Activated T-helper 2 cell treated with anti-CD3 and anti-CD28 coated beads, Interferon-gamma antibody, Interleukin-2, Interleukin-4, amounts not matched to agents 10 μg/mL and 5 μg/mL and 100 μg/mL, durations not matched to agents 14 hours and 24 hours and 36 hours (primary cell): ENCODE measurements around the gene GRK2. TPM values are rescaled to one million over a fixed set of nuclear protein-coding genes. Genes with fewer than 3 reads are reported as not detected.

Experiments
- DNase-seq: peaks from one replicate; pipeline ENCODE4 v3.0.0; 2021; ENCODE audit warnings: low spot score
- H3K27ac Mint-ChIP-seq: one replicate; pipeline ENCODE4 v1.8.0; 2021; ENCODE audit warnings: mixed read lengths
- H3K27me3 Mint-ChIP-seq: one replicate; pipeline ENCODE4 v1.8.0; 2021; ENCODE audit warnings: low read depth, mixed read lengths
- H3K36me3 Mint-ChIP-seq: one replicate; pipeline ENCODE4 v1.8.0; 2021; ENCODE audit warnings: low read depth, mixed read lengths
- H3K4me1 Mint-ChIP-seq: one replicate; pipeline ENCODE4 v1.8.0; 2021; ENCODE audit warnings: low read depth, mixed read lengths
- H3K4me3 Mint-ChIP-seq: one replicate; pipeline ENCODE4 v1.8.0; 2021; ENCODE audit warnings: low read depth, mild to moderate bottlenecking, moderate library complexity, mixed read lengths
- H3K9me3 Mint-ChIP-seq: one replicate; pipeline ENCODE4 v1.8.0; 2021; ENCODE audit warnings: mixed read lengths
- intact Hi-C: fragments of 100-400 bp; cut with micrococcal nuclease; formaldehyde crosslinking; loops from one replicate; pipeline ENCODE4 v1.15.1; 2023
- total RNA-seq: library from RNA; stranded (reverse); gene quantifications from 2 replicates; pipeline ENCODE4 v1.2.3, GENCODE V29; 2022

The GRK2 gene
- total RNA-seq, 1 donor from 2014 or later: 282 TPM

DNA sequence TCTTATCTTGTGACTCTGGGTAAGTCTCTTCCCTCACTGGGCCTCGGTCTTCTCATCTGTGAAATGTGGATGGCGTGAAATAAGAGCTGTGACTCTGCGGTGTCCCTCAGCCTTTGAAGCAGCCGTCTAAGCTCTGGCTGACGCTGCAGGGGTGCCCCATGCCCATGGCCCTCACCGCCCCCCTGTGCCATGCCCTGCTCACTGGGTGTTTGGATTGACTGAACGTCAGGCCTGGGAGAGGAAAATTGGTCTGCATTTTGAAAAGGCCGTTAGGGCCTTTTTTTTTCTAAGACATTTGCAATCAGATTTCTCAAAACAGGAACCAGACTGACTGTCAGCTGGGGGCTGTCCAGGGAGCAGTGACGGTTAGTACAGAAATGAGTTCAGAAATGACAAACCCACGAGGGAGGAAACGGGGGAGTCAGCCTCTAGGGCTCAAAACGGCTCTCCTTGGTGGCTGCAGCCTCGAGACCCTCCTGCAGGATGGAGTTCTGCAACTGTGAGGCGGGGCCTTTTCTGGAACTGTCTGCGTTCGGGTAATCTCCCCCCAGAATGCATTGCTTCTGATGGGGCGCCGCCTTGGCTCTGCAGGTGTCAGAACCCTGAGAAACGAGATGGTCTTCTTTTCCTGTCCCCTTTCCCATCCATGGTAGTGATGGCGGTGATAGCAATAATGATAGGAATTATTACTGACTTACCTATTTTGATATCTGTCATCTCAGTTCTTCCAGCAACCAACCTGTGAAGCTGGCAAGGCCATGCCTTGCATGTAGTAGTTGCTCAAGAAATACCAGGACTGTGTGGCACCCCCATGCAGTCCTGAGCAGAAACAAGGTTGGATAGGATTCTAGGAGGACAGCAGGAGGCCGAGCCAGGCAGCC lies 2.0 kb downstream of the GRK2 start:
- H3K9me3 Mint-ChIP-seq: no peaks in the 10 kb centered on the region
- intact Hi-C loops: loop anchor here (1.0 to 5.0 kb wide), 4 partner anchors 9 to 114 kb away; no protein-coding TSS in a partner anchor
- peak; percentile 69 for DNase-seq
- H3K4me3 Mint-ChIP-seq: peak overlapping the region; percentile 94
- H3K36me3 Mint-ChIP-seq: peaks cover 62% of the 10 kb centered on the region
- H3K4me1 Mint-ChIP-seq: peaks cover 69% of the 10 kb centered on the region
- no peaks in the 10 kb centered on the region for H3K27me3 Mint-ChIP-seq
- peak overlapping the region; percentile 98 for H3K27ac Mint-ChIP-seq

DNA sequence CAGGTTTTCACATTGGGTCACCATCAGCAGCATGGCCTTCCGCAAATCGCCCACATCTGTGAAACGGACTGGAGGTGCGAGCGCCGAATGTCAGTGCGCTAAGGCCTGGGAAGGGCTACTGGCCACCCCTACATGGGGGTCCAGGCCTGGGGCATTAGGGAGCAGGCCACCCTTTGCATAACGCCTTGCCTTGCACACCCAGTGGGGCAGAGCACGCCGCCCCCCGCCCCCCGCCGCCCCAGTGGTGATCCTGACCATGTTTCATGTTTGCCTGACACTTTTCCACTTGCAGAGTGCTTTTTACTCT lies 2.6 kb downstream of the GRK2 start:
- Mint-ChIP-seq H3K9me3 (no peaks in the 10 kb centered on the region), H3K36me3 (peaks cover 63% of the 10 kb centered on the region), H3K27ac (peak overlapping the region; percentile 98), H3K27me3 (no peaks in the 10 kb centered on the region), H3K4me3 (peak overlapping the region; percentile 94), H3K4me1 (peaks cover 68% of the 10 kb centered on the region)
- DNase-seq: no peak
- intact Hi-C loops: loop anchor here (1.0 to 5.0 kb wide), 4 partner anchors 8 to 113 kb away; no protein-coding TSS in a partner anchor

DNA sequence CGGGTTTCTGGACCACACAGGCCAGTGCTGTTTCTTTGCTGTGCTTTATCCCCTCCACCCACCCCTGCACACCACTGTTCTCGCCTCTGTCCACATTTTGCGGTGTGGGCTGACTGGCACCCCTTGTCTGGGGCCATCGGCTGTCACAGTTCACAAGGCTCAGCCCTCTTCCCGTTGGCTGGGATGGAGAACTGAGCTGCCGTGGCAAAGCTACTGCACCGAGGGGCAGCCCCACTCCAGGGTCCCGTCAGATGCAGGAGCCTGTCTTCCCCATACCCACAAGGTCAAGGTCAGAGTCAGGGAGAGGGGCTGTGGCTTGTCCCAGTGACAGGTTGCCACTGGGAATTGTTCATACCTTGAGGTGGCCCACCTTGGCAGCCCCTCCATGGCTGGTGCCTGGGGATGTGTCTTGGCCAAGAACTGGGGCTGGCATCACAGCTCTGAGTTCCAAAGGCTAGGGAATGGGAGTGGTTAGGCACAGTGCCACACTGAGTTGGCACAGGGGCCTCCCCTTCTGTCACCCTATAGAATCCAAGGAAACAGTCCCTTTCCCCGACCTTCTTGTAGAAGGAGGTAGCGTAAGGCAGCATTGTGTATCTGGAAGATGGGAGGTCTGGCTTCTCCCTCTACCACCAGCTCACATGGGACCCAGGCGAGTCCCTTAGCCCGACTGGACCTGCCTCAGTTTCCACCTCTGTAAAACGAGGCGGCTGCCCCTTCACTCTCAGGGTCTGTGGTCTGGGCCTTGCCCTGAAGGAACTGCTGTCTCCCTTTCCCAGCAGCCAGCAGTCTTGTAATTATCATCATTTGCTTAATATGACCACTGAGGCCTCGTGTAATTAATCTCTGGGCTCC lies 3.4 kb downstream of the GRK2 start:
- Mint-ChIP-seq H3K4me1 (peaks cover 63% of the 10 kb centered on the region), H3K9me3 (no peaks in the 10 kb centered on the region), H3K36me3 (peaks cover 67% of the 10 kb centered on the region), H3K4me3 (peak overlapping the region; percentile 94), H3K27me3 (no peaks in the 10 kb centered on the region), H3K27ac (peak overlapping the region; percentile 97)
- DNase-seq: no peak
- intact Hi-C loops: loop anchor here (5.0 kb wide), 3 partner anchors 113 to 238 kb away; partner anchors contain the start of genes CDK2AP2, PITPNM1, PPP1CA and TBC1D10C

DNA sequence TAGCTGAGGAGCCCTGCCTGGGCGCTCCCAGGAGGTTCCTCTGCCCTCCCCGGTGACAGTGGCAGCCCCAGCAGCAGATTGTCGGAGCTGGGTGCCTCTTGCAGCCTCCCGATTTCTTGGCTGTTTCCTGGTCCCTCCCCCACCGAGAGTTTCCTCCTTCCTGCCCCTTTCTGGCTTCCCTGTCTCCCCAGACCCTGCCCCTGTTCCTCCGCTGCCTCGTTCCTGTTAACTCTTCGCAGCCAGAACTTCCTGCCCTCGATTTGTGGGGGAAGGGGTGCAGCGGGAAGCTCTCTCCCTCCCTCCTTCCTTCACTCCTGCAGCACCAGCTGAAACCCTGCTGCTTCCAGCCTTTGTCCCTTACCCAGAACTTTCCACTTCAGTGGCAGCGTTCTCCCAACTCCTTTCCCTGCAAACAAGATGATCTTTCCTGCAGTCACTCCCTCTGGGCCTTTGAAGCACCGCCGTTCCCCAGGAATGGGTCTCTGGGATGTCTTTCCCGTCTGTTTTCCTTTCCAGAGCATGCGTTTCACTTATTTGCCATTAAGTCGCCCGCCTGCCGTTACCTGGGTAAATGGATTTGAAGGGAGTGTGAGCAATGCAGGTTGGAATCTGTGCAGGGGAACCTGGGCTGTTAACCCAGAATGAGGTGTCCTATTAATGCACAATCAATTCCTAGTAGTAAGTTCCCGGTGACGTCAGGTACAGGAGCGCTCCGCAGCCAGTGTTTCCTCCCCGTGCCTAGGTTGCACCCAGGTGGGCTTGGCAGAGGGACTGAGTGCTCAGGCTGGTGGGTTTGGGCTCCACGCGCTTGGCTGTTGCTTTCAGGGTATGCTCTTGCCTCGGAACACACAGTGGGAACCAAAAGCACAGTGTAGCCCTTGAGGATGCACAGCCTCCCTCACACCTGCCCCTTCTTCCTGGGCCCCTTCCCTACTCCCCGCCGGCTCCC lies 4.3 kb downstream of the GRK2 start:
- H3K27ac Mint-ChIP-seq: peak overlapping the region; percentile 97
- H3K4me1 Mint-ChIP-seq: peaks cover 59% of the 10 kb centered on the region
- DNase-seq: peak; percentile 26
- peaks cover 72% of the 10 kb centered on the region for H3K36me3 Mint-ChIP-seq
- no peaks in the 10 kb centered on the region for H3K27me3 Mint-ChIP-seq
- H3K9me3 Mint-ChIP-seq: no peaks in the 10 kb centered on the region
- intact Hi-C loops: loop anchor here (5.0 kb wide), 2 partner anchors 132 to 237 kb away; partner anchors contain the start of genes CDK2AP2, PITPNM1, PPP1CA and TBC1D10C
- H3K4me3 Mint-ChIP-seq: peak overlapping the region; percentile 94

DNA sequence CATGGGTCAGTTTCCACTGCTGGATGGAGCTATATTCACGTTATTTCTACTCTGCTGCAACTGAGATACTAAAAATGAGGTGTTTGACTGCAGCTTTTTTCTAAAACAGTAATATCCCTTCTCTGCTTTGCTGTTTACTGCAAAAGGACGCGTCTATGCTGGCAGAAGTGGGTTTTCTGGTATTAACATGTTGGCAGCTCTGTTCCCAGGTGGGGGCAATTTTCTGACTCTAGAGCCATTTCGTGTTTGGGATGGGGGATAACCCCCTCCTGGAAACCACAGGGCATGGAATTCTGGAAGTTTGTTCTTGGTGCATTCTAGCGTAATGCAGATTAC lies 4.9 kb downstream of the GRK2 start:
- peak overlapping the region; percentile 97 for H3K27ac Mint-ChIP-seq
- H3K36me3 Mint-ChIP-seq: peaks cover 79% of the 10 kb centered on the region

DNA sequence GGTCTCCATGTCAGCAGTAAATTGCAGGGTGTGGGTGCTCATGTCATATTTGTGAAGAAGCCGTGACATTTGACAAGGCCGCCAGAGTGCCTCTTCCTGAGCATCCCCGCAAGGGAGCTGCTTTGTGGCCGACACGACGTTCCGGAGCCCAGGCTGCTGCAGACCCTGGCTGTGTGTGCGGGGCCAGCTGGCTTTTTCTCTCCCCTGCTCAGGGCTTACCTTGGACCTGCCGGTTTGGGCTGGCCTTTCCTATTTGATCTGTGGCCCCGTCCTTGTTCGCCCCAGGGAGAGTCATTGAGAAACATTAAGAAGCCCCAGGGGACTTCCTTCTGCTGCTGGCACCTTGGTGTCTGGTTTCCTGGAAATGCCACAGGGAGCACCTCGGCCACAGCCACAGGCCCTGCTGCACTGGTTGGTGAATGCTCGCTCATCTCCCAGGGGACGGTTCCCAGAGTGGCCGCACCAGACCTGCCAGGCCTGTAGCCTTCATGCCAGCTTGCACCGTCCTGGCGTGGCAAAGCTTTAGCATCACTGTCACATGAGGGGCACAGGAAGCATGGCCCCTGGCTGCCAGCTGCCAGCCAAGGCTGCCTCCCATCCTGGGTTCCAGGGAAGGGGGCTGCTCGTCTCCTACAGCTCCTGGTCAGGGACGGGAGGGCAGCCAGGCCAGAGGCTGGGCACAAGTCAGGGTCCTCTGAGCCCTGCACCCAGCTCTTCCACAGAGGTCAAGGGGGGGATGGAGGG lies 5.4 kb downstream of the GRK2 start:
- peak; percentile 48 for DNase-seq
- peaks cover 64% of the 10 kb centered on the region for H3K4me1 Mint-ChIP-seq
- H3K4me3 Mint-ChIP-seq: peak overlapping the region; percentile 94
- H3K9me3 Mint-ChIP-seq: no peaks in the 10 kb centered on the region
- no peaks in the 10 kb centered on the region for H3K27me3 Mint-ChIP-seq
- intact Hi-C loops: loop anchor here (5.0 kb wide), 2 partner anchors 131 to 236 kb away; partner anchors contain the start of genes CDK2AP2, PITPNM1, PPP1CA and TBC1D10C
- peak overlapping the region; percentile 97 for H3K27ac Mint-ChIP-seq
- peaks cover 83% of the 10 kb centered on the region for H3K36me3 Mint-ChIP-seq

More for the DNA sequence above, 4.9 kb downstream of the GRK2 start:
- no peak for DNase-seq
- no peaks in the 10 kb centered on the region for H3K27me3 Mint-ChIP-seq
- intact Hi-C loops: loop anchor here (5.0 kb wide), 2 partner anchors 131 to 236 kb away; partner anchors contain the start of genes CDK2AP2, PITPNM1, PPP1CA and TBC1D10C
- H3K4me1 Mint-ChIP-seq: peaks cover 60% of the 10 kb centered on the region
- H3K4me3 Mint-ChIP-seq: peak overlapping the region; percentile 94
- H3K9me3 Mint-ChIP-seq: no peaks in the 10 kb centered on the region

DNA sequence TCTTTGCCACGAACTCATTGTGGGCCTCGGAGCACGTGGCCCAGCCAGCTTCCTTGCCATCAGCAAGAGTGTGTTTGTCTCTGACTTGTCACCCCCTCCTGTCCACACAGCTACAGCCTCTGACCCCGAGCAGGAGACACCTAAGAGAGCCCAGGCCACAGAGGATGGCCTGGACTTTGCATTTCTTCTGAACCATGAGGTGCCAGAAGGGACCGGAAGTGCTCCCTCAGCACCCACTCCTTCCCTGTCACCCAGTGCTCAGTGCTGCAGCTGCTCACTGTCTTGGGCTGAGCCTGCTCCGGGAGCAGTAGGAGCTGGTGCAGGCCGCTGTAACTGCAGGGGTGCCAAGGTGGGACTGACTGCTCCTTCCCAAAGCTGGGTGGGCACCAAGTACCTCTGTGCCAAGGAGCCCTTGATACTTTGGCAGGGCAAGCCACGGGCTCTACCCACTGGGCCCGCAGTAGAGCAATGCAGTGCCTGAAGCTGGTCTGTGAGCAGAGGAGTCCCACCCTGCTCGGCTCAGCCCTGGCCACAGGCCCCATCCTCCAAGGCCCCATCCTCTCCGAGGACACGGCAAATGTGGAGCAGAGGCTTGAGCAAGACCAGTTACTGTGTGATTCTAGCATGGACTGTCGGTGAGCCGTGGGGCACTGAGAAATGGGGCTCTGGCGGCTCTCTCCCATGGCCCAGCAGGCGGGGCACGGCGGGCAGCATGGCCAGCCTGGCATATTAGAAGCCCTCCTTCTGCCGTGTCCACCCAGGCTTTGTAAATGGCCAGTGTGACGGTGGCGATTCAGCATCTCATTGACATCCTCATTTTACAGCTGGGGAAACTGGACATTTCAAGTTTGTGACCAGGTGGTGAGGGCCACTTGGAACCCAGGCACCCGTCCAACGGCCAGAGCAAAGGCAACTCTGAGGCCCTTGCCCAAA lies 6.3 kb downstream of the GRK2 start:
- Mint-ChIP-seq H3K9me3 (no peaks in the 10 kb centered on the region), H3K4me3 (peak overlapping the region; percentile 94), H3K27me3 (no peaks in the 10 kb centered on the region), H3K36me3 (peaks cover 85% of the 10 kb centered on the region), H3K27ac (peak overlapping the region; percentile 97), H3K4me1 (peaks cover 66% of the 10 kb centered on the region)
- intact Hi-C loops: loop anchor here (5.0 kb wide), 2 partner anchors 130 to 235 kb away; partner anchors contain the start of genes CDK2AP2, PITPNM1, PPP1CA and TBC1D10C
- peak; percentile 27 for DNase-seq

DNA sequence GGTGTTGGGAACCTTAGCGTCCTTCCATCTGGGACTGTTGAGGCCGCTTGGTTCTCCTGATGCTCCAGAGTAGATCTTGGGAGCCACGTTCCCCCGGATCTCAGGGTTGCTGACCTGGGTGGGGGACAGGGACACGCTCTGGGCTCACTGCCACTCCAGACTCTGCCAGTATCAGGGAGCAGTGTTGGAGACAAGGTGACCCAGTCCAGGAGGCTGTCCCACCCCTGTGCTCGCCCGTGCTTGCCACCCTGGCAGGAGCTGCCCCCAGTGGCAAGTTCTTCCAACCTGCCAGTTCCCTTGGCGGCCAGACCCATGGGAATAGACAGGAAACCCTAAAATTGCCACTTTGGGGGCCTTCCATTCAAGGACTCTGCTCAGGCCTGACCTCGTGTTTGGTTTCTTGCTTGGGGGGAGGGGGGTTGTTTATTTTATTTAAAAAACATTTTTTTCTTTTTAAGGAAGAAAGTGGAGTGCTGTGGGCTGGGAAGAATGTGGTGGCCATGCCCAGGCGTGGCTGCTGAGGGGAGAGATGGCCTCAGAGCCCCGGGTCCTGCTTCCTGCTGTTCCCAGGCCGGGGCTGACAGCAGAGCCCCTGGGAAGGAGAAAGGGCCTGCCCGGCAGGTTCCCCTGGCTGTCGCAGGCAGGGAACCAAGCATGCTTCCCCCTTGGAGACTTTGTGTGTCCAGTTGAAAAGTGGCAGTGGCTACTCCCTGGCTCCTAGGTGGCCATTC lies 7.2 kb downstream of the GRK2 start:
- Mint-ChIP-seq H3K4me3 (peak overlapping the region; percentile 94), H3K36me3 (peaks cover 83% of the 10 kb centered on the region), H3K27ac (peak overlapping the region; percentile 98), H3K9me3 (no peaks in the 10 kb centered on the region), H3K4me1 (peaks cover 62% of the 10 kb centered on the region), H3K27me3 (no peaks in the 10 kb centered on the region)
- intact Hi-C loops: loop anchor here (5.0 kb wide), 2 partner anchors 129 to 234 kb away; partner anchors contain the start of genes CDK2AP2, PITPNM1, PPP1CA and TBC1D10C
- DNase-seq: no peak

DNA sequence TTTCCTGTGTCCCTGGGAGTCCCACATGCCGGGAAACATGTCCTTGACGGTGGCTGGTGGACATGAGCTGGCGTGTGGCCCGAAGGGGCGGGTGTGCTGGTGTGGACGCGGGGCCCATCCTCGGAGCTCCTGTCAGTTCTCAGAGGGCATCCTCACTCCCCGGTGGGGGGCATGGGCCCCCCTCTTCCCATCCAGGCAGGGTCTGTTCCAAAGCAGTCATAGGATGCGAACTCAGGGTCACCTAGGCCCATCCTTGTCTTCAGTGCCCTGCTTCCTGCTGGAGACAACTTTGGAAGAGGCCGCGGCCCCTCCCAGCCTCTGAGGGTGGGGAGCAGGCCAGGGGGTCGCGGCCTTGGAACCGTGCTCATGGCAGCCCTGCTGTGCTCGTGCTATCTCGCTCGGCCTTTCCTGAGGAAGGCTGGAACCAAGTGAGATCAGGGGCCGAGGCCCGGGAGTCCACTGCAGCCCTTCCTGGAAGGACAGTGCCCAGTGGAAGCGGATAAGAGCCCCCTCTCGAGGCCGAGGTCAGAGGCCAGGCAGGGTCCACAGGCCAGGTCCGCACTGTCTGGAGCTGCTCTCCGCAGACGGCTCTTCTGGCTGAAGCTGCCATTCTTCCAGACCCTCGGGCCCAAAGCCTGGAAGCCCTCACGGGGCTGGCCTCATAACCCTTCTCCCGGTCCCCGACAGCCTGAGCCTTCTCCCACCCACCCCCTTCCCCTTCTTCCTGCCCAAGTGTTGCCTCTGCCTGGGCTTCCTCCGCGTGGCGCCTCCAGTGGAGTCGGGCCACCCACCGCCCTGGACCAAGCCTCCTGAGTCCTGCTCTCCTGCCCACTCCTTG lies 8.7 kb downstream of the GRK2 start:
- H3K36me3 Mint-ChIP-seq: peaks cover 83% of the 10 kb centered on the region
- H3K27ac Mint-ChIP-seq: peak overlapping the region; percentile 98
- intact Hi-C loops: loop anchor here (5.0 kb wide), 2 partner anchors 127 to 232 kb away; partner anchors contain the start of genes CDK2AP2, PITPNM1, PPP1CA and TBC1D10C
- no peak for DNase-seq
- peak overlapping the region; percentile 65 for H3K4me3 Mint-ChIP-seq
- peaks cover 63% of the 10 kb centered on the region for H3K4me1 Mint-ChIP-seq
- H3K9me3 Mint-ChIP-seq: no peaks in the 10 kb centered on the region
- no peaks in the 10 kb centered on the region for H3K27me3 Mint-ChIP-seq
